ENCODE results near the gene SLC12A8.

DNA sequence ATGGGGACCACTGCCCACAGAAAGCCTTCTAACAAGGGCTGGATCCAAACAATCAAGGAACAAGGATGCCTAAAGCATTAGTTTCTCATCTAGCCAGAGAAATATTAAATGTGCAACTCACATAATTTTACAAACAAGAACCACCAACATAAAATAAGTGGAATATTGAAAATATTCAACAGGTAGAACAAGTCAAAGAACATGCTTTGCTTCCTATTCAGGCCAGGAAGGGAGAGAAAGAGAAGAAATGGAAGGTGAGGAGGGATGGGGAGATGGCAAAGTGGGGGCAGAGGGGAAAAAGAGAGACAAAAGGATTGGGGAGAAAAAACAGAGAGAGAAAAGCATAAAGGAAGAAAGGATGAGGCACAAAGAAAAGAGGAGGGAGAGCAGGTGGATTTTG lies 63.1 kb downstream of the SLC12A8 start:
- TF ChIP-seq, protein P1, sequence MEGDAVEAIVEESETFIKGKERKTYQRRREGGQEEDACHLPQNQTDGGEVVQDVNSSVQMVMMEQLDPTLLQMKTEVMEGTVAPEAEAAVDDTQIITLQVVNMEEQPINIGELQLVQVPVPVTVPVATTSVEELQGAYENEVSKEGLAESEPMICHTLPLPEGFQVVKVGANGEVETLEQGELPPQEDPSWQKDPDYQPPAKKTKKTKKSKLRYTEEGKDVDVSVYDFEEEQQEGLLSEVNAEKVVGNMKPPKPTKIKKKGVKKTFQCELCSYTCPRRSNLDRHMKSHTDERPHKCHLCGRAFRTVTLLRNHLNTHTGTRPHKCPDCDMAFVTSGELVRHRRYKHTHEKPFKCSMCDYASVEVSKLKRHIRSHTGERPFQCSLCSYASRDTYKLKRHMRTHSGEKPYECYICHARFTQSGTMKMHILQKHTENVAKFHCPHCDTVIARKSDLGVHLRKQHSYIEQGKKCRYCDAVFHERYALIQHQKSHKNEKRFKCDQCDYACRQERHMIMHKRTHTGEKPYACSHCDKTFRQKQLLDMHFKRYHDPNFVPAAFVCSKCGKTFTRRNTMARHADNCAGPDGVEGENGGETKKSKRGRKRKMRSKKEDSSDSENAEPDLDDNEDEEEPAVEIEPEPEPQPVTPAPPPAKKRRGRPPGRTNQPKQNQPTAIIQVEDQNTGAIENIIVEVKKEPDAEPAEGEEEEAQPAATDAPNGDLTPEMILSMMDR (conservative IDR thresholded peaks at IDR 0.05), result no peak
- no peak for TF ChIP-seq ZFX (IDR thresholded peaks at IDR 0.05)

Measured in C4-2B (cell line).